WTC11 (cell line): ENCODE data around the gene SYN1. TPM values are rescaled to one million over a fixed set of nuclear protein-coding genes. Genes with fewer than 3 reads are reported as not detected.
A peak's percentile ranks its signal among the peaks of the same experiment; 100 is the strongest.

Source experiments
- ATAC-seq: fragments of 200-7000 bp; cut with Tn5 transposase; 2 replicates; pipeline ENCODE4 v1.10.0; 2021; ENCODE audit warnings: mild to moderate bottlenecking, moderate library complexity
- CTCF ChIA-PET: fragments of 300-600 bp; sonication (Branson Sonifier 250); formaldehyde crosslinking; loops from one replicate; lab custom pipeline; 2021; ENCODE audit warnings: antibody characterized with exemption; lab: Charles Lee
- POLR2A ChIA-PET: fragments of 350-600 bp; sonication (Branson Sonifier 250); formaldehyde crosslinking; loops from one replicate; lab custom pipeline; 2021; ENCODE audit warnings: antibody characterized with exemption; lab: Charles Lee
- DNase-seq: peaks from one replicate; pipeline ENCODE4 v3.0.0; 2021; ENCODE audit warnings: low spot score
- H3K27ac Mint-ChIP-seq: 2 replicates; pipeline ENCODE4 v1.8.0; 2021; ENCODE audit warnings: mixed read lengths
- H3K27me3 Mint-ChIP-seq: 2 replicates; pipeline ENCODE4 v1.8.0; 2021; ENCODE audit warnings: low read depth, mild to moderate bottlenecking, moderate library complexity, mixed read lengths
- H3K36me3 Mint-ChIP-seq: 2 replicates; pipeline ENCODE4 v1.8.0; 2021; ENCODE audit warnings: mixed read lengths
- H3K4me1 Mint-ChIP-seq: 2 replicates; pipeline ENCODE4 v1.8.0; 2022; ENCODE audit warnings: mixed read lengths
- H3K4me3 Mint-ChIP-seq: 2 replicates; pipeline ENCODE4 v1.8.0; 2021; ENCODE audit warnings: mild to moderate bottlenecking, moderate library complexity, mixed read lengths
- H3K9me3 Mint-ChIP-seq: 2 replicates; pipeline ENCODE4 v1.8.0; 2021; ENCODE audit warnings: mixed read lengths
- ATF1 ChIP-seq: sonication (generic); formaldehyde crosslinking; IDR thresholded peaks from 2 replicates; pipeline ENCODE4 v1.8.1; 2023; ENCODE audit warnings: mild to moderate bottlenecking, moderate library complexity, missing genetic modification reagents
- CREB1 ChIP-seq: sonication (generic); formaldehyde crosslinking; IDR thresholded peaks from 2 replicates; pipeline ENCODE4 v1.8.0; 2023; ENCODE audit warnings: mild to moderate bottlenecking, missing genetic modification reagents
- CREM ChIP-seq: sonication (generic); formaldehyde crosslinking; IDR thresholded peaks from 2 replicates; pipeline ENCODE4 v1.8.1; 2022; ENCODE audit warnings: mild to moderate bottlenecking, missing genetic modification reagents, moderate library complexity
- ETV6 ChIP-seq: sonication (generic); formaldehyde crosslinking; IDR thresholded peaks from 2 replicates; pipeline ENCODE4 v1.8.1; 2022; ENCODE audit warnings: mild to moderate bottlenecking, missing genetic modification reagents
- GRHL2 ChIP-seq: fragments of 250-450 bp; sonication (Bioruptor Pico); IDR thresholded peaks from 2 replicates; pipeline ENCODE4 v1.8.0; 2022; ENCODE audit warnings: mild to moderate bottlenecking, moderate library complexity; ENCODE audit not compliant: insufficient replicate concordance, severe bottlenecking
- JAZF1 ChIP-seq: fragments of 250-450 bp; sonication (Bioruptor Pico); IDR thresholded peaks from 2 replicates; pipeline ENCODE4 v1.9.0; 2021; ENCODE audit warnings: moderate library complexity, mild to moderate bottlenecking, inconsistent platforms
- KAT7 ChIP-seq: sonication (generic); formaldehyde crosslinking; IDR thresholded peaks from 2 replicates; pipeline ENCODE4 v1.8.1; 2023; ENCODE audit warnings: missing genetic modification reagents, mild to moderate bottlenecking, borderline replicate concordance
- MXD4 ChIP-seq: fragments of 250-450 bp; sonication (Bioruptor Pico); IDR thresholded peaks from 2 replicates; pipeline ENCODE4 v1.8.0; 2021; ENCODE audit warnings: mild to moderate bottlenecking, moderate library complexity, borderline replicate concordance
- NR1H2 ChIP-seq: sonication (generic); formaldehyde crosslinking; IDR thresholded peaks from 2 replicates; pipeline ENCODE4 v1.9.0; 2021; ENCODE audit warnings: mild to moderate bottlenecking, moderate library complexity, missing genetic modification reagents
- NR2C2 ChIP-seq: sonication (generic); formaldehyde crosslinking; IDR thresholded peaks from 2 replicates; pipeline ENCODE4 v1.8.0; 2022; ENCODE audit warnings: mild to moderate bottlenecking, missing genetic modification reagents
- NR3C1 ChIP-seq: sonication (generic); formaldehyde crosslinking; conservative IDR thresholded peaks from 2 replicates; pipeline ENCODE4 v1.8.1; 2023; ENCODE audit warnings: low read depth, mild to moderate bottlenecking, missing genetic modification reagents
- OVOL2 ChIP-seq: fragments of 250-450 bp; sonication (Bioruptor Pico); IDR thresholded peaks from 2 replicates; pipeline ENCODE4 v1.9.0; 2021; ENCODE audit warnings: mild to moderate bottlenecking, borderline replicate concordance
- RELA ChIP-seq: sonication (generic); formaldehyde crosslinking; IDR thresholded peaks from 2 replicates; pipeline ENCODE4 v1.8.1; 2022; ENCODE audit warnings: missing genetic modification reagents, mild to moderate bottlenecking, borderline replicate concordance
- RORB ChIP-seq: fragments of 250-450 bp; sonication (Bioruptor Pico); IDR thresholded peaks from 2 replicates; pipeline ENCODE4 v1.9.0; 2021; ENCODE audit warnings: mild to moderate bottlenecking
- SOX15 ChIP-seq: fragments of 250-450 bp; sonication (Bioruptor Pico); IDR thresholded peaks from 2 replicates; pipeline ENCODE4 v1.9.0; 2021; ENCODE audit warnings: mild to moderate bottlenecking
- SP1 ChIP-seq: sonication (generic); formaldehyde crosslinking; conservative IDR thresholded peaks from 2 replicates; pipeline ENCODE4 v1.8.1; 2022; ENCODE audit warnings: missing genetic modification reagents
- TP53 ChIP-seq: sonication (generic); formaldehyde crosslinking; IDR thresholded peaks from 2 replicates; pipeline ENCODE4 v1.8.1; 2023; ENCODE audit warnings: mild to moderate bottlenecking, missing genetic modification reagents
- ZNF138 ChIP-seq: sonication (generic); formaldehyde crosslinking; conservative IDR thresholded peaks from 2 replicates; pipeline ENCODE4 v1.8.1; 2022; ENCODE audit warnings: mild to moderate bottlenecking, moderate library complexity, missing genetic modification reagents
- ZNF423 ChIP-seq: fragments of 250-450 bp; sonication (Bioruptor Pico); IDR thresholded peaks from 2 replicates; pipeline ENCODE4 v2.1.2; 2022; ENCODE audit warnings: mild to moderate bottlenecking, moderate library complexity
- ZNF671 ChIP-seq: fragments of 250-450 bp; sonication (Bioruptor Pico); IDR thresholded peaks from 2 replicates; pipeline ENCODE4 v1.8.0; 2021; ENCODE audit warnings: mild to moderate bottlenecking
- total RNA-seq: library from RNA; stranded (reverse); gene quantifications from 3 replicates; pipeline ENCODE4 v1.2.3, GENCODE V29; 2021
- TF ChIP-seq, protein P1 (sequence below): sonication (generic); formaldehyde crosslinking; IDR thresholded peaks from 2 replicates; pipeline ENCODE4 v1.8.0; 2023; ENCODE audit warnings: missing genetic modification reagents, mild to moderate bottlenecking, borderline replicate concordance
- TF ChIP-seq, protein P2 (sequence below): sonication (generic); formaldehyde crosslinking; IDR thresholded peaks from 2 replicates; pipeline ENCODE4 v1.8.1; 2022; ENCODE audit warnings: mild to moderate bottlenecking, moderate library complexity, missing genetic modification reagents
- TF ChIP-seq, protein P3 (sequence below): sonication (generic); formaldehyde crosslinking; IDR thresholded peaks from 2 replicates; pipeline ENCODE4 v1.8.1; 2023; ENCODE audit warnings: mild to moderate bottlenecking, missing genetic modification reagents
- TF ChIP-seq, protein P4 (sequence below): sonication (generic); formaldehyde crosslinking; IDR thresholded peaks from 2 replicates; pipeline ENCODE4 v1.8.1; 2023; ENCODE audit warnings: mild to moderate bottlenecking, missing genetic modification reagents, moderate library complexity
- TF ChIP-seq, protein P5 (sequence below): sonication (generic); formaldehyde crosslinking; IDR thresholded peaks from 2 replicates; pipeline ENCODE4 v1.8.1; 2022; ENCODE audit warnings: mild to moderate bottlenecking, missing genetic modification reagents, moderate library complexity, borderline replicate concordance

SYN1 gene
- total RNA-seq, 1 experiment from 2014 or later: 7.1 TPM

DNA sequence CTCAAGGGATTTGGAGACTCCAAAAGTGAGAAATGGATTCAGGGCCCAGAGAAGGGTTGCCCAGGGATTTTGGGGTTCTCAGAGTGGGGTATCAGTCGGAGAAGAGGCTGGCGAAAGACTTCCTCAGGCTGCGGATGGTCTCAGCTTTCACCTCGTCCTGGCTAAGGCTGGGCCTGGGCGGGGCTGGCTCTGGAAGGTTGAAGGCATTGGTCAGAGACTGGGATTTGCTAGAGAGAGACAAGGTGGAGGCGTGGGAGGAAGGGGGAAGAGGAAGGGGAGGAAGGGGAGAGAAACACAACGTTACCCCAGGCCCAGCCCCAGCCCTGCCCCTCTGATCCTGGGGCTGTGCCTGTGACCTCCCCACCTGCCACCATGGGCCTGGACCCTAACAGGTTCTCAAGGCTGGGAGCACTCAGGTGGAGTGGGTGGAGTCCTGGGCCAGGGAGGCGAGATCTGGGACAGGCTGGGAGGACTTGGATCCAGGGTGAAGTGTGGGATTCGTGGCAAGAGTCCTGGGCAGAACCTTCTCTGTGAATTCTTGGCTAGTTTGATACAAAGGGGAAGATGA is 46.8 kb downstream of the SYN1 start:
- TF ChIP-seq NR1H2 (CRISPR knock-in tag) (no peak), TP53 (CRISPR knock-in tag) (no peak), NR3C1 (CRISPR knock-in tag) (no peak), ETV6 (CRISPR knock-in tag) (no peak), ATF1 (CRISPR knock-in tag) (no peak), GRHL2 (CRISPR knock-in tag) (no peak), RELA (CRISPR knock-in tag) (no peak), CREB1 (no peak), ZNF138 (no peak), ZNF671 (CRISPR knock-in tag) (no peak), ZNF423 (CRISPR knock-in tag) (no peak), SOX15 (CRISPR knock-in tag) (no peak)
- TF ChIP-seq, protein P1, sequence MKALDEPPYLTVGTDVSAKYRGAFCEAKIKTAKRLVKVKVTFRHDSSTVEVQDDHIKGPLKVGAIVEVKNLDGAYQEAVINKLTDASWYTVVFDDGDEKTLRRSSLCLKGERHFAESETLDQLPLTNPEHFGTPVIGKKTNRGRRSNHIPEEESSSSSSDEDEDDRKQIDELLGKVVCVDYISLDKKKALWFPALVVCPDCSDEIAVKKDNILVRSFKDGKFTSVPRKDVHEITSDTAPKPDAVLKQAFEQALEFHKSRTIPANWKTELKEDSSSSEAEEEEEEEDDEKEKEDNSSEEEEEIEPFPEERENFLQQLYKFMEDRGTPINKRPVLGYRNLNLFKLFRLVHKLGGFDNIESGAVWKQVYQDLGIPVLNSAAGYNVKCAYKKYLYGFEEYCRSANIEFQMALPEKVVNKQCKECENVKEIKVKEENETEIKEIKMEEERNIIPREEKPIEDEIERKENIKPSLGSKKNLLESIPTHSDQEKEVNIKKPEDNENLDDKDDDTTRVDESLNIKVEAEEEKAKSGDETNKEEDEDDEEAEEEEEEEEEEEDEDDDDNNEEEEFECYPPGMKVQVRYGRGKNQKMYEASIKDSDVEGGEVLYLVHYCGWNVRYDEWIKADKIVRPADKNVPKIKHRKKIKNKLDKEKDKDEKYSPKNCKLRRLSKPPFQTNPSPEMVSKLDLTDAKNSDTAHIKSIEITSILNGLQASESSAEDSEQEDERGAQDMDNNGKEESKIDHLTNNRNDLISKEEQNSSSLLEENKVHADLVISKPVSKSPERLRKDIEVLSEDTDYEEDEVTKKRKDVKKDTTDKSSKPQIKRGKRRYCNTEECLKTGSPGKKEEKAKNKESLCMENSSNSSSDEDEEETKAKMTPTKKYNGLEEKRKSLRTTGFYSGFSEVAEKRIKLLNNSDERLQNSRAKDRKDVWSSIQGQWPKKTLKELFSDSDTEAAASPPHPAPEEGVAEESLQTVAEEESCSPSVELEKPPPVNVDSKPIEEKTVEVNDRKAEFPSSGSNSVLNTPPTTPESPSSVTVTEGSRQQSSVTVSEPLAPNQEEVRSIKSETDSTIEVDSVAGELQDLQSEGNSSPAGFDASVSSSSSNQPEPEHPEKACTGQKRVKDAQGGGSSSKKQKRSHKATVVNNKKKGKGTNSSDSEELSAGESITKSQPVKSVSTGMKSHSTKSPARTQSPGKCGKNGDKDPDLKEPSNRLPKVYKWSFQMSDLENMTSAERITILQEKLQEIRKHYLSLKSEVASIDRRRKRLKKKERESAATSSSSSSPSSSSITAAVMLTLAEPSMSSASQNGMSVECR (CRISPR knock-in tag): no peak
- TF ChIP-seq, protein P2, sequence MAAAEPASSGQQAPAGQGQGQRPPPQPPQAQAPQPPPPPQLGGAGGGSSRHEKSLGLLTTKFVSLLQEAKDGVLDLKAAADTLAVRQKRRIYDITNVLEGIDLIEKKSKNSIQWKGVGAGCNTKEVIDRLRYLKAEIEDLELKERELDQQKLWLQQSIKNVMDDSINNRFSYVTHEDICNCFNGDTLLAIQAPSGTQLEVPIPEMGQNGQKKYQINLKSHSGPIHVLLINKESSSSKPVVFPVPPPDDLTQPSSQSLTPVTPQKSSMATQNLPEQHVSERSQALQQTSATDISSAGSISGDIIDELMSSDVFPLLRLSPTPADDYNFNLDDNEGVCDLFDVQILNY (CRISPR knock-in tag): no peak
- TF ChIP-seq, protein P3, sequence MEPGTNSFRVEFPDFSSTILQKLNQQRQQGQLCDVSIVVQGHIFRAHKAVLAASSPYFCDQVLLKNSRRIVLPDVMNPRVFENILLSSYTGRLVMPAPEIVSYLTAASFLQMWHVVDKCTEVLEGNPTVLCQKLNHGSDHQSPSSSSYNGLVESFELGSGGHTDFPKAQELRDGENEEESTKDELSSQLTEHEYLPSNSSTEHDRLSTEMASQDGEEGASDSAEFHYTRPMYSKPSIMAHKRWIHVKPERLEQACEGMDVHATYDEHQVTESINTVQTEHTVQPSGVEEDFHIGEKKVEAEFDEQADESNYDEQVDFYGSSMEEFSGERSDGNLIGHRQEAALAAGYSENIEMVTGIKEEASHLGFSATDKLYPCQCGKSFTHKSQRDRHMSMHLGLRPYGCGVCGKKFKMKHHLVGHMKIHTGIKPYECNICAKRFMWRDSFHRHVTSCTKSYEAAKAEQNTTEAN (CRISPR knock-in tag): no peak
- no peaks in the 10 kb centered on the region for H3K27me3 Mint-ChIP-seq
- peaks cover 35% of the 10 kb centered on the region for H3K36me3 Mint-ChIP-seq
- peaks cover 26% of the 10 kb centered on the region for H3K4me1 Mint-ChIP-seq
- peak overlapping the region; percentile 98 for H3K27ac Mint-ChIP-seq
- DNase-seq: no peak
- POLR2A ChIA-PET: interaction anchor here (1.1 kb wide), 1 partner anchor 36 kb away, joined by 3 read pairs; no protein-coding TSS in a partner anchor
- no peaks in the 10 kb centered on the region for H3K9me3 Mint-ChIP-seq
- no peak; the same call in 1 of the 2 replicates for ATAC-seq
- CTCF ChIA-PET: interaction anchor here (1.2 to 1.4 kb wide), 2 partner anchors 49 to 51 kb away, joined by 3 to 6 read pairs; no protein-coding TSS in a partner anchor
- H3K4me3 Mint-ChIP-seq: peak overlapping the region; percentile 69

DNA sequence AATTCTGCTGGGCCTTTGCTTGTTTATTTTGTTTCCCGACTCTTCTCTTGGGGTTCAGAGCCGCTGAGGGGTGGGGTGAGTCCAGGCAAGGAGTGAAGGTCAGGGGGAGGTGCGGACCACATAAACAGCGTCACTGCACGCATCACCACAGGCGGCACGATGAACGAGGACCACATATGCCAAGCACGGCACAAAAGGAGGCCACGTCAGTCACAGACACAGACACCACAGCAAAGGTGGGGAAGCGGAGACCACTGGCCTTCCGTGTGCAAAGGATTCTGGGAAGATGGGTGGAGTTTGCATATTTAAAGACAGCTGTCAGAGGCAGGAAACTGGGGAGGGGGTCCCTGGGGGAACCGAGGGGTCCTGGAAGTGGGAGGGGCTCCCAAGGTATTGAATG is 47.8 kb downstream of the SYN1 start:
- H3K9me3 Mint-ChIP-seq: no peaks in the 10 kb centered on the region
- H3K27ac Mint-ChIP-seq: peak overlapping the region; percentile 23; the same call in 1 of the 2 replicates
- no peaks in the 10 kb centered on the region for H3K27me3 Mint-ChIP-seq
- ChIA-PET POLR2A (no interaction called here), CTCF (no interaction called here)
- ATAC-seq: no peak
- no peak for TF ChIP-seq RORB
- no peak for TF ChIP-seq NR3C1 (CRISPR knock-in tag)
- TF ChIP-seq, all 79 proteins: peak for 0
- Mint-ChIP-seq H3K4me1 (peaks cover 25% of the 10 kb centered on the region), H3K4me3 (no peak overlapping the region), H3K36me3 (peaks cover 35% of the 10 kb centered on the region)
- DNase-seq: no peak

DNA sequence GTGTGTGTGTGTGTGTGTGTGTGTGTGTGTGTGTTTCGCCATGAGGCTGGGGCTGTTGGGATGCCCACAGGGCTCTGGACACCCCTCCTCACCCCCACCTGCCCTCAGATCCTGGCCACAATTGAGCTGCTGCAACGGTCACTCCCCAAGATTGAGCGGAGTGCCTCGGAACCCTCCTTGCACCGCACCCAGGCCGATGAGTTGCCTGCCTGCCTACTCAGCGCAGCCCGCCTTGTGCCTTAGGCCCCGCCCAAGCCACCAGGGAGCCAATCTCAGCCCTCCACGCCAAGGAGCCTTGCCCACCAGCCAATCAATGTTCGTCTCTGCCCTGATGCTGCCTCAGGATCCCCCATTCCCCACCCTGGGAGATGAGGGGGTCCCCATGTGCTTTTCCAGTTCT is 48.4 kb downstream of the SYN1 start:
- Mint-ChIP-seq H3K4me3 (no peak overlapping the region), H3K9me3 (no peaks in the 10 kb centered on the region), H3K36me3 (peaks cover 36% of the 10 kb centered on the region), H3K27ac (no peak overlapping the region), H3K27me3 (no peaks in the 10 kb centered on the region), H3K4me1 (peaks cover 24% of the 10 kb centered on the region)
- DNase-seq (no peak), ATAC-seq (peak; percentile 12; the same call in 1 of the 2 replicates)
- POLR2A ChIA-PET: no interaction called here
- CTCF ChIA-PET: no interaction called here
- TF ChIP-seq JAZF1 (CRISPR knock-in tag): no peak
- TF ChIP-seq, protein P4, sequence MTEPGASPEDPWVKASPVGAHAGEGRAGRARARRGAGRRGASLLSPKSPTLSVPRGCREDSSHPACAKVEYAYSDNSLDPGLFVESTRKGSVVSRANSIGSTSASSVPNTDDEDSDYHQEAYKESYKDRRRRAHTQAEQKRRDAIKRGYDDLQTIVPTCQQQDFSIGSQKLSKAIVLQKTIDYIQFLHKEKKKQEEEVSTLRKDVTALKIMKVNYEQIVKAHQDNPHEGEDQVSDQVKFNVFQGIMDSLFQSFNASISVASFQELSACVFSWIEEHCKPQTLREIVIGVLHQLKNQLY: no peak
- no peak for TF ChIP-seq CREM
- no peak for TF ChIP-seq KAT7 (CRISPR knock-in tag)
- no peak for TF ChIP-seq OVOL2 (CRISPR knock-in tag)
- no peak for TF ChIP-seq NR2C2 (CRISPR knock-in tag)
- TF ChIP-seq MXD4 (CRISPR knock-in tag): no peak
- TF ChIP-seq SP1 (CRISPR knock-in tag): no peak
- TF ChIP-seq, protein P5, sequence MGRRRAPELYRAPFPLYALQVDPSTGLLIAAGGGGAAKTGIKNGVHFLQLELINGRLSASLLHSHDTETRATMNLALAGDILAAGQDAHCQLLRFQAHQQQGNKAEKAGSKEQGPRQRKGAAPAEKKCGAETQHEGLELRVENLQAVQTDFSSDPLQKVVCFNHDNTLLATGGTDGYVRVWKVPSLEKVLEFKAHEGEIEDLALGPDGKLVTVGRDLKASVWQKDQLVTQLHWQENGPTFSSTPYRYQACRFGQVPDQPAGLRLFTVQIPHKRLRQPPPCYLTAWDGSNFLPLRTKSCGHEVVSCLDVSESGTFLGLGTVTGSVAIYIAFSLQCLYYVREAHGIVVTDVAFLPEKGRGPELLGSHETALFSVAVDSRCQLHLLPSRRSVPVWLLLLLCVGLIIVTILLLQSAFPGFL: no peak
